Fibroblast of villous mesenchyme (primary cell): ENCODE measurements around the gene SYNPR. TPM values are rescaled to one million over a fixed set of nuclear protein-coding genes. Genes with fewer than 3 reads are reported as not detected.

Experiments
- DNase-seq: peaks from one replicate; pipeline ENCODE4 v3.0.0-alpha.2; 2010; ENCODE audit warnings: low read depth
- H3K4me3 ChIP-seq: 2 replicates; pipeline ENCODE4 v1.5.1; 2011; ENCODE audit warnings: low read depth, mild to moderate bottlenecking, low read length
- CTCF ChIP-seq: IDR thresholded peaks from 2 replicates; pipeline ENCODE4 v1.5.1; 2012; ENCODE audit warnings: low read depth, mild to moderate bottlenecking, low read length; ENCODE audit not compliant: insufficient read depth
- total RNA-seq: library from RNA; depleted of rRNA; stranded (reverse); fragments of >200 nt; gene quantifications from 2 replicates; pipeline ENCODE4 v1.2.3, GENCODE V29; 2012

Gene SYNPR
- not detected in 2 replicates for total RNA-seq

DNA sequence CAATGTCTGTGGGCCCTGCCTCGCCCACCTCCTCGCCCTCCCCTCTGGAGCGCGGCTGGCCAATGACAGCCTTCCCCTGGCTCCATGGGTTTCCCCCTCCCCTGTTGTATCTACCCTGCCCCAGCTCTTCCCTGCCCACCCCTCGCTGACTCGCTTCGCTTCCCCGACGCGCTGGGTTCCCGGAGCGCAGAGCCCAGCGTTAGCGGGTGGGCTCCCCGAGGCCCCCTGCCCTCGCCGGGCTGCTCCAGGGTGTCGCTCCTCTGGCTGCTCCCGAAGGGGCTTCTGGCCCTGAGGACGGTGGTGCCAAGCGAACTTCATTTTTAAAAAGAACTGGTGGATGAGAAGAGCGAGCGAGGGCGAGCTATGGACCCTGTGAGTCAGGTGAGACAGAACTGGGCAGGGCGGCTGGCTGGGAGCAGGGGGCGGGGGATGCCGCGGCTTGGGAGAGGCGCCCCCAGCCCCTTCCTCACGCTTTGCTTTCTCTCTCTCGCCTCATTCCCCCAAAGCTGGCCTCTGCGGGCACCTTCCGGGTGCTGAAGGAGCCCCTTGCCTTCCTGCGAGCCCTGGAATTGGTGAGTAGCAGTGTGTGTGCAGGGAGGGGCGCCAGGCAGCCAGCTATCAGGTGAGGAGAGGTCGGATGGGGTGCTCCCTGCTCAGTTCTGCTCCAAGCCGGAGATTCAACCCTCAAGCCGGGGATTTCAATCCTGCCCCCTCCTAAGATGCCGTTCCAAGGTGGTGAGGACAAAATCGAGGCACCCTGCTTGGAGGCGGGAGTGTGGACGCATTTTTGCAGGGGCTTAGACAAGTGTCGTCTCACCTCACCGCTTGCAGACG lies at the start of gene SYNPR:
SYNPR (plus strand) TSS at position 138 of the 834 bp plus-strand sequence.
- no peak for TF ChIP-seq CTCF
- no peak for DNase-seq
- no peak within 1 kb of the TSS for H3K4me3 ChIP-seq

- peak; percentile 37 for DNase-seq
- TF ChIP-seq CTCF: peak; percentile 57
- H3K4me3 ChIP-seq: no peak overlapping the region
Observed at GRCh38 chr3:63228677-63229076, 49.4 kb upstream of the SYNPR start.

- DNase-seq: no peak
- no peak overlapping the region for H3K4me3 ChIP-seq
- TF ChIP-seq CTCF: no peak
Observed at GRCh38 chr3:63230146-63230545, 48.0 kb upstream of the SYNPR start.

DNA sequence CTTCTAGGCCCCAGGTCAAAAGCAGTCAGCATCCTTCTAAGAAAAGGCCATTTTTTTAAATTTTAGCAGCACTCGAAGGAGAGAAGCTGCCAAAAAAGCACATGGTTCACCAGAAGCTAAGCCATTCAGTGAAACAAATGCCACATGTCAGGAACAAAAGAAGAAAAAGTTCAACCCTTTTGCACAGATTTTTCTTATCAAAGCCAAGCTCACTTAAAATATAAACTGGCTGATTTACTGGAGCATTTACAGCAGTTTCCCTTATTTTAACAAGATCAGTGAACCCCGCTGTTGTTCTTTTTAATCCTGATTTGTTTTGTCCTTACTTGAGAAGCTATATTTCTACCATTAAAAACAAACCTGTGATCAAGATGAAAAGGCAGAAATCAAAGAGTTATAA lies 46.5 kb upstream of the SYNPR start:
- no peak for DNase-seq
- no peak overlapping the region for H3K4me3 ChIP-seq
- no peak for TF ChIP-seq CTCF

DNA sequence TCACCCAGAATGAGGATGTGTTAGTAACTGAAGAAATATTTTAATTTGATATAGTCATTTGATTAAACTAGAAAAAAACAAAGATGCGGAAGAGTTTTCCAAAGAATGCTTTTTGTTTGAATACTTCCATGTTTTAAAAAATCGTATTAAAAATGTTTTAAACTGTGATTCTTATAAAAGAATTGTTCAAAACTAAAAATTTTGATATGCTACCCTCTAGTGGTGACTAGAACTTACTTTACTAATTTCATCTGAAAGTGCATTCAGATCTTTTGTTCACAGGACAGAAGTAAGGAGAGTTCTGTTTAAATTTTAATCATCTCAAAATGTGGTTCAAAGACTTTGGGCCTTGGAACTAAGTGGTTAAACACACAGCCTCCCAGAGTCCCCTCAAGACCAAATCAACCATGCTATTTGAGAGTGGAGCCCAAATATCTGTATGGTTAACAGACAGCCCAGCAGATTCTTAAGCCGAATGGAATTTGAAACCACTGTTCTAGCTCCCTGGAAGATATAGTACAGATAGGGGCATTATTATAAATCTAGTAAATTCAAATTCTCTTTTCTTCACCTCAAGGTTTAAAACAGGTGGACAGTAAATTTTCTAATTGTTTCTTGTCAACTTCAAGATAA lies 45.2 kb upstream of the SYNPR start:
- H3K4me3 ChIP-seq: no peak overlapping the region
- TF ChIP-seq CTCF: no peak
- DNase-seq: peak; percentile 7

DNA sequence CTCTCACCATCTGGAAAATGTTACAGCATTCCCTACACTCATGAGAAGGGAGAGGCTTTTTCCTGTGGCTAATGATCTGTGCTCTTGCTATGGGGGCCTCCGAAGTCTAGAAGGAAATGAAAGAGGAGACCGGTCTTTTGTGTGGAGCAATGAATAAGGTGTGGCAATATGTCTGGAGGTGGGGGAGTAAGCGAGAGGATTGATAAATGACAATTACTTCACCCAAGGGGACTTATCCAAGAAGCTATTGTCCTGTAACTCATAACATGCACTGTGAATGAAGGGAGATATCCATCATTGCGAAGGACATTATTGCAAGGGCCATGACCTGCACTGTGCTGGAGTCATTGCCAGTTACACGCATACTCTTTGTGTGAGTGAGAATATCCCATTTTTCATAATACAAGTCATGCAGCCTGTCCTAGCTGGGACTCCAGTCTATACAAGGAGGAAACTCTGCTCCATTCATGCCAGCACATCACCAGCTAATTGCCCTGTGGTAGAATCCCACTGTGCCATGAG lies 37.7 kb upstream of the SYNPR start:
- no peak for TF ChIP-seq CTCF
- no peak for DNase-seq

More for the DNA sequence above, 37.7 kb upstream of the SYNPR start:
- H3K4me3 ChIP-seq: no peak overlapping the region
